Stimulated activated CD8-positive, alpha-beta memory T cell treated with anti-CD3 and anti-CD28 coated beads, Interleukin-12 subunit alpha, Interleukin-12 subunit beta, amount 100 ng/mL, for 24 hours (primary cell): ENCODE measurements around the gene AP1S1.
A peak's percentile ranks its signal among the peaks of the same experiment; 100 is the strongest.

Experiments used
- DNase-seq: peaks from one replicate; pipeline ENCODE4 v3.0.0-alpha.2; 2020; ENCODE audit errors: extremely low read depth

The AP1S1 gene

GRCh38 chr7:101156866-101157589 is 2.8 kb downstream of the AP1S1 start:
- DNase-seq: no peak

- DNase-seq: no peak
Measured at GRCh38 chr7:101159696-101160674, 5.7 kb downstream of the AP1S1 start.

GRCh38 chr7:101160910-101161309 is 6.6 kb downstream of the AP1S1 start:
- DNase-seq: no peak

GRCh38 chr7:101161692-101162471 is 7.6 kb downstream of the AP1S1 start:
- DNase-seq: no peak

GRCh38 chr7:101162551-101163278 is 8.4 kb downstream of the AP1S1 start:
- DNase-seq: no peak

GRCh38 chr7:101163279-101164070 is 9.2 kb downstream of the AP1S1 start:
- DNase-seq: no peak

GRCh38 chr7:101164071-101164840 is 10.0 kb downstream of the AP1S1 start:
- no peak for DNase-seq

- DNase-seq: peak; percentile 84
Measured at GRCh38 chr7:101165075-101165957, 11.0 kb downstream of the AP1S1 start, which contains the start of gene VGF. Gene VGF, minus strand, starts transcription at chr7:101165569. Its CDS starts 726 bp downstream, at chr7:101164843.

- DNase-seq: no peak
Measured at GRCh38 chr7:101165958-101166647, 11.8 kb downstream of the AP1S1 start.

GRCh38 chr7:101166648-101166908 is 12.3 kb downstream of the AP1S1 start:
- no peak for DNase-seq

- no peak for DNase-seq
Measured at GRCh38 chr7:101166909-101167644, 12.8 kb downstream of the AP1S1 start.

GRCh38 chr7:101167645-101168411 is 13.6 kb downstream of the AP1S1 start:
- DNase-seq: no peak

- DNase-seq: no peak
Measured at GRCh38 chr7:101168412-101169049, 14.3 kb downstream of the AP1S1 start.

GRCh38 chr7:101169110-101169837 is 15.0 kb downstream of the AP1S1 start:
- DNase-seq: no peak

- peak; percentile 49 for DNase-seq
Measured at GRCh38 chr7:101169838-101170551, 15.7 kb downstream of the AP1S1 start.
